Measurements from ENCODE around the gene ZCCHC8.
"Not testable (repeated sequence)": the region's sequence is repeated elsewhere in the genome, so short reads cannot be mapped to it uniquely, and the experiment has no call there.

Gene ZCCHC8

GRCh38 chr12:122506393-122506938, 5.7 kb upstream of the ZCCHC8 start:
- FAIRE-seq: no peak

GRCh38 chr12:122505419-122506051, 4.8 kb upstream of the ZCCHC8 start:
- FAIRE-seq: no peak

GRCh38 chr12:122503783-122504590, 3.3 kb upstream of the ZCCHC8 start:
- no peak for FAIRE-seq

GRCh38 chr12:122503147-122503751, 2.5 kb upstream of the ZCCHC8 start:
- no peak for FAIRE-seq

- no peak for FAIRE-seq
These were observed 807 bp upstream of the ZCCHC8 start for GRCh38 chr12:122501489-122501989.

GRCh38 chr12:122499991-122500684, 594 bp downstream of the ZCCHC8 start:
- no peak for FAIRE-seq

GRCh38 chr12:122495258-122495657, 5.5 kb downstream of the ZCCHC8 start:
- no peak for FAIRE-seq

GRCh38 chr12:122493222-122493621, 7.5 kb downstream of the ZCCHC8 start:
- FAIRE-seq: not testable (repeated sequence)

- FAIRE-seq: no peak
These were observed 8.7 kb downstream of the ZCCHC8 start for GRCh38 chr12:122491991-122492390.

GRCh38 chr12:122489038-122489437, 11.7 kb downstream of the ZCCHC8 start:
- FAIRE-seq: no peak

GRCh38 chr12:122487807-122488206, 12.9 kb downstream of the ZCCHC8 start:
- FAIRE-seq: not testable (repeated sequence)

GRCh38 chr12:122486805-122487426, 13.8 kb downstream of the ZCCHC8 start:
- peak; percentile 9 for FAIRE-seq

- FAIRE-seq: not testable (repeated sequence)
These were observed 14.4 kb downstream of the ZCCHC8 start for GRCh38 chr12:122486360-122486759.

- not testable (repeated sequence) for FAIRE-seq
These were observed 16.3 kb downstream of the ZCCHC8 start for GRCh38 chr12:122484385-122484784.

GRCh38 chr12:122483969-122484368, 16.8 kb downstream of the ZCCHC8 start:
- FAIRE-seq: no peak

GRCh38 chr12:122481861-122482260, 18.9 kb downstream of the ZCCHC8 start:
- FAIRE-seq: no peak

GRCh38 chr12:122480753-122481152, 20.0 kb downstream of the ZCCHC8 start:
- FAIRE-seq: no peak

GRCh38 chr12:122474324-122474716, 26.4 kb downstream of the ZCCHC8 start:
- FAIRE-seq: no peak

- FAIRE-seq: no peak
These were observed 27.0 kb downstream of the ZCCHC8 start for GRCh38 chr12:122473543-122474323.

- peak; percentile 96 for FAIRE-seq
These were observed 29.2 kb downstream of the ZCCHC8 start for GRCh38 chr12:122471324-122472226.

Data from islet of Langerhans (tissue), 1 donor.